Neural cell (in vitro differentiated cells): ENCODE data around the gene NLRX1. TPM values are rescaled to one million over a fixed set of nuclear protein-coding genes. Genes with fewer than 3 reads are reported as not detected.
A peak's percentile ranks its signal among the peaks of the same experiment; 100 is the strongest.

Experiments used
- H2AFZ ChIP-seq: fragments of 200-600, 300-800 bp; sonication (generic), shearing (Covaris generic); 2 replicates; pipeline ENCODE4 v1.6.0; 2014; ENCODE audit warnings: low read depth, mild to moderate bottlenecking, antibody characterized with exemption, low read length, moderate library complexity
- H3F3A ChIP-seq: fragments of 200-600 bp; shearing (Covaris generic); 2 replicates; pipeline ENCODE4 v1.6.1; 2016; ENCODE audit warnings: mild to moderate bottlenecking, moderate library complexity, mixed read lengths, antibody characterized with exemption, low read length; ENCODE audit not compliant: insufficient read depth, poor library complexity, severe bottlenecking
- H3K27ac ChIP-seq: fragments of 200-600, 300-800 bp; sonication (generic), shearing (Covaris generic); 2 replicates; pipeline ENCODE4 v1.5.1; 2014; ENCODE audit warnings: mild to moderate bottlenecking, low read length, moderate library complexity
- H3K27me3 ChIP-seq: fragments of 300-800, 200-600 bp; sonication (generic), shearing (Covaris generic); 2 replicates; pipeline ENCODE4 v1.6.0; 2014; ENCODE audit warnings: mild to moderate bottlenecking, low read depth, low read length, moderate library complexity; ENCODE audit not compliant: insufficient read depth
- H3K36me3 ChIP-seq: fragments of 300-800, 200-600 bp; sonication (generic), shearing (Covaris generic); 2 replicates; pipeline ENCODE4 v1.5.1; 2014; ENCODE audit warnings: mild to moderate bottlenecking, antibody characterized with exemption, low read length, moderate library complexity; ENCODE audit not compliant: insufficient read depth
- H3K4me2 ChIP-seq: fragments of 300-800, 200-600 bp; sonication (generic), shearing (Covaris generic); 2 replicates; pipeline ENCODE4 v1.6.0; 2014; ENCODE audit warnings: mild to moderate bottlenecking, low read length
- H3K4me3 ChIP-seq: fragments of 300-800, 200-600 bp; sonication (generic), shearing (Covaris generic); 2 replicates; pipeline ENCODE4 v1.5.1; 2014; ENCODE audit warnings: mild to moderate bottlenecking, low read length, moderate library complexity
- H3K79me2 ChIP-seq: fragments of 200-600 bp; shearing (Covaris generic); replicated peaks from 2 replicates; pipeline ENCODE4 v1.6.0; 2014; ENCODE audit warnings: mild to moderate bottlenecking, low read length, moderate library complexity; ENCODE audit not compliant: insufficient read depth
- H3K9ac ChIP-seq: fragments of 300-800, 200-600 bp; sonication (generic), shearing (Covaris generic); 2 replicates; pipeline ENCODE4 v1.6.1; 2016; ENCODE audit warnings: mild to moderate bottlenecking, low read length, mixed read lengths
- H3K9me2 ChIP-seq: fragments of 200-600 bp; shearing (Covaris generic); 2 replicates; pipeline ENCODE4 v1.6.1; 2016; ENCODE audit warnings: mild to moderate bottlenecking, low read length, mixed read lengths; ENCODE audit not compliant: insufficient read depth
- H3K9me3 ChIP-seq: fragments of 200-600, 300-800 bp; sonication (generic), shearing (Covaris generic); 2 replicates; pipeline ENCODE4 v1.6.1; 2016; ENCODE audit warnings: mild to moderate bottlenecking, mixed run types, low read length, moderate library complexity, mixed read lengths
- H4K20me1 ChIP-seq: fragments of 200-600 bp; shearing (Covaris generic); 2 replicates; pipeline ENCODE4 v1.6.1; 2016; ENCODE audit warnings: mild to moderate bottlenecking, mixed run types; ENCODE audit not compliant: insufficient read depth
- CTCF ChIP-seq: fragments of 450-650 bp; IDR thresholded peaks from 2 replicates; pipeline ENCODE4 v1.5.1; 2014; ENCODE audit warnings: antibody characterized with exemption, mild to moderate bottlenecking, moderate library complexity; ENCODE audit not compliant: poor library complexity, severe bottlenecking
- EP300 ChIP-seq: fragments of 450-650 bp; conservative IDR thresholded peaks from 2 replicates; pipeline ENCODE4 v1.6.1; 2014; ENCODE audit warnings: antibody characterized with exemption, mild to moderate bottlenecking, moderate library complexity; ENCODE audit not compliant: poor library complexity, severe bottlenecking
- EZH2 ChIP-seq: fragments of 200-600, 300-800 bp; shearing (Covaris generic), sonication (generic); IDR thresholded peaks from 2 replicates; pipeline ENCODE4 v1.6.1; 2014; ENCODE audit warnings: antibody characterized with exemption, low read length, borderline replicate concordance, mild to moderate bottlenecking; ENCODE audit not compliant: insufficient read depth, poor library complexity, severe bottlenecking
- MXI1 ChIP-seq: fragments of 450-650 bp; conservative IDR thresholded peaks from 2 replicates; pipeline ENCODE4 v1.6.1; 2014; ENCODE audit warnings: antibody characterized with exemption, mild to moderate bottlenecking; ENCODE audit not compliant: poor library complexity, severe bottlenecking
- POLR2AphosphoS5 ChIP-seq: IDR thresholded peaks from 2 replicates; pipeline ENCODE4 v1.6.1; 2012
- RAD21 ChIP-seq: fragments of 450-650 bp; conservative IDR thresholded peaks from 2 replicates; pipeline ENCODE4 v1.6.1; 2014; ENCODE audit warnings: antibody characterized with exemption, mild to moderate bottlenecking, moderate library complexity
- REST ChIP-seq: IDR thresholded peaks from 2 replicates; pipeline ENCODE4 v1.6.1; 2012; ENCODE audit warnings: borderline replicate concordance
- SMC3 ChIP-seq: fragments of 450-650 bp; conservative IDR thresholded peaks from 2 replicates; pipeline ENCODE4 v1.6.1; 2014; ENCODE audit warnings: antibody characterized with exemption, mild to moderate bottlenecking, moderate library complexity; ENCODE audit not compliant: poor library complexity
- TAF1 ChIP-seq: IDR thresholded peaks from 2 replicates; pipeline ENCODE4 v1.6.1; 2012; ENCODE audit warnings: low read depth
- polyA plus RNA-seq: library from polyadenylated mRNA; depleted of rRNA; stranded (reverse); fragments of >200 nt; gene quantifications from 2 replicates; pipeline ENCODE4 v1.2.3, GENCODE V29; 2014

NLRX1 gene
- polyA plus RNA-seq, 1 donor from 2014 or later: 1.6 TPM

- H3K27ac ChIP-seq: peak overlapping the region; percentile 50
- peak overlapping the region; percentile 71 for H3K4me2 ChIP-seq
- H3K9me2 ChIP-seq: no peaks in the 10 kb centered on the region
- H3K27me3 ChIP-seq: no peaks in the 10 kb centered on the region
- no peaks in the 10 kb centered on the region for H3K9me3 ChIP-seq
- no peaks in the 10 kb centered on the region for H3F3A ChIP-seq
- H3K4me3 ChIP-seq: peak overlapping the region; percentile 91
- H3K36me3 ChIP-seq: no peaks in the 10 kb centered on the region
- H4K20me1 ChIP-seq: no peaks in the 10 kb centered on the region
- peak overlapping the region; percentile 47 for H3K9ac ChIP-seq
- H3K79me2 ChIP-seq: peaks cover 17% of the 10 kb centered on the region
- TF ChIP-seq TAF1 (peak; percentile 9), CTCF (no peak)
- peak overlapping the region; percentile 43 for H2AFZ ChIP-seq
Measured at GRCh38 chr11:119120639-119121007, 47.9 kb upstream of the NLRX1 start.

- TF ChIP-seq EP300 (no peak), POLR2AphosphoS5 (peak; percentile 89), TAF1 (peak; percentile 52), RAD21 (peak; percentile 48), EZH2 (no peak), MXI1 (peak; percentile 91), SMC3 (peak; percentile 11), REST (no peak), CTCF (peak; percentile 35)
- peak within 1 kb of the TSS; percentile 88 for H2AFZ ChIP-seq
Measured at GRCh38 chr11:119121008-119121810, 47.3 kb upstream of the NLRX1 start, which contains the start of gene HINFP. Gene HINFP (plus strand): TSS chr11:119121580. CDS start chr11:119126945, 5,365 bp downstream.

More at GRCh38 chr11:119121008-119121810, 47.3 kb upstream of the NLRX1 start, which contains the start of gene HINFP:
- H3K27me3 ChIP-seq: no peaks in the 10 kb centered on the region
- peak within 1 kb of the TSS; percentile 80 for H3K27ac ChIP-seq
- H3K9ac ChIP-seq: peak within 1 kb of the TSS; percentile 85
- no peaks in the 10 kb centered on the region for H4K20me1 ChIP-seq
- H3K9me3 ChIP-seq: no peaks in the 10 kb centered on the region
- peak within 1 kb of the TSS; percentile 91 for H3K4me3 ChIP-seq
- no peaks in the 10 kb centered on the region for H3K9me2 ChIP-seq
- peaks cover 17% of the 10 kb centered on the region for H3K79me2 ChIP-seq
- H3F3A ChIP-seq: no peaks in the 10 kb centered on the region
- H3K36me3 ChIP-seq: no peaks in the 10 kb centered on the region
- H3K4me2 ChIP-seq: peak within 1 kb of the TSS; percentile 71
